GM10266 (cell line): ENCODE results near the gene DENND2A.
A peak's percentile ranks its signal among the peaks of the same experiment; 100 is the strongest.

Experiments
- DNase-seq: peaks from one replicate; pipeline ENCODE4 v3.0.0; 2012; ENCODE audit errors: extremely low spot score
- CTCF ChIP-seq: IDR thresholded peaks from 2 replicates; pipeline ENCODE4 v1.5.1; 2012; ENCODE audit warnings: mild to moderate bottlenecking, low read depth; ENCODE audit not compliant: control insufficient read depth, insufficient read depth; ENCODE audit errors: missing control alignments

The DENND2A gene

GRCh38 chr7:140640727-140641523 is at the start of gene DENND2A:
TSS of gene DENND2A (minus strand) at chr7:140640813. CDS start at chr7:140602397, 38,416 bp downstream.
- DNase-seq, result peak; percentile 53
- no peak for TF ChIP-seq CTCF

- no peak for TF ChIP-seq CTCF
- no peak for DNase-seq
Measured at GRCh38 chr7:140689199-140690152, 48.9 kb upstream of the DENND2A start.

- TF ChIP-seq CTCF, result no peak
- DNase-seq, result no peak
Measured at GRCh38 chr7:140688341-140688740, 47.7 kb upstream of the DENND2A start.

GRCh38 chr7:140686921-140687320 is 46.3 kb upstream of the DENND2A start:
- no peak for TF ChIP-seq CTCF
- DNase-seq, result no peak

GRCh38 chr7:140685407-140686087 is 44.9 kb upstream of the DENND2A start:
- TF ChIP-seq CTCF, result no peak
- no peak for DNase-seq

GRCh38 chr7:140684066-140684950 is 43.7 kb upstream of the DENND2A start:
- no peak for DNase-seq
- no peak for TF ChIP-seq CTCF
